Fibroblast of the aortic adventitia (primary cell): ENCODE data around the gene LINGO1. TPM values are rescaled to one million over a fixed set of nuclear protein-coding genes. Genes with fewer than 3 reads are reported as not detected.

ENCODE experiments used
- DNase-seq: peaks from one replicate; pipeline ENCODE4 v3.0.0-alpha.2; 2010; ENCODE audit warnings: low read depth
- H3K4me3 ChIP-seq: 2 replicates; pipeline ENCODE4 v1.5.1; 2011; ENCODE audit warnings: low read depth, mild to moderate bottlenecking, control low read depth, low read length, moderate library complexity
- CTCF ChIP-seq: IDR thresholded peaks from 2 replicates; pipeline ENCODE4 v1.5.1; 2011; ENCODE audit warnings: mild to moderate bottlenecking, low read length, control low read depth, inconsistent platforms; ENCODE audit not compliant: insufficient read depth
- total RNA-seq: library from RNA; depleted of rRNA; stranded (reverse); fragments of >200 nt; gene quantifications from 2 replicates; pipeline ENCODE4 v1.2.3, GENCODE V29; 2012; ENCODE audit warnings: low replicate concordance

The LINGO1 gene
- total RNA-seq, 1 donor: not detected

GRCh38 chr15:77564938-77565337 is 67.8 kb downstream of the LINGO1 start:
- H3K4me3 ChIP-seq: no peak overlapping the region
- TF ChIP-seq CTCF: no peak
- DNase-seq: no peak

- no peak for DNase-seq
- no peak for TF ChIP-seq CTCF
- no peak overlapping the region for H3K4me3 ChIP-seq
Observed at GRCh38 chr15:77564341-77564740, 68.4 kb downstream of the LINGO1 start.

GRCh38 chr15:77563623-77564156 is 69.0 kb downstream of the LINGO1 start:
- no peak overlapping the region for H3K4me3 ChIP-seq
- DNase-seq: no peak
- no peak for TF ChIP-seq CTCF

Other genes with a start within 250 kb of the LINGO1 start
- 52.8 and 98.2 TPM in 2 replicates for gene PEAK1, start 212.8 kb downstream of the LINGO1 start, total RNA-seq
- gene HMG20A, start 212.0 kb downstream of the LINGO1 start, total RNA-seq: 28.7 and 33.3 TPM in 2 replicates